DMS53 (cell line): ENCODE measurements around the gene DIS3L2.
"Not testable (repeated sequence)": the region's sequence is repeated elsewhere in the genome, so short reads cannot be mapped to it uniquely, and the experiment has no call there.

ENCODE experiments used
- DNase-seq: peaks from one replicate; lab custom pipeline; 2025; lab: John Stamatoyannopoulos, UW

DIS3L2 gene

GRCh38 chr2:231928901-231929725 lies 32.4 kb upstream of the DIS3L2 start:
- DNase-seq: no peak

- DNase-seq: peak; percentile 14
These were observed 31.4 kb upstream of the DIS3L2 start for GRCh38 chr2:231929961-231930592.

GRCh38 chr2:231930593-231931281 lies 30.8 kb upstream of the DIS3L2 start:
- DNase-seq: no peak

- no peak for DNase-seq
These were observed 30.0 kb upstream of the DIS3L2 start for GRCh38 chr2:231931481-231931915.

GRCh38 chr2:231932711-231932970 lies 28.9 kb upstream of the DIS3L2 start:
- no peak for DNase-seq

GRCh38 chr2:231932985-231933915 lies 28.3 kb upstream of the DIS3L2 start:
- no peak for DNase-seq

- no peak for DNase-seq
These were observed 27.6 kb upstream of the DIS3L2 start for GRCh38 chr2:231933916-231934401.

DNA sequence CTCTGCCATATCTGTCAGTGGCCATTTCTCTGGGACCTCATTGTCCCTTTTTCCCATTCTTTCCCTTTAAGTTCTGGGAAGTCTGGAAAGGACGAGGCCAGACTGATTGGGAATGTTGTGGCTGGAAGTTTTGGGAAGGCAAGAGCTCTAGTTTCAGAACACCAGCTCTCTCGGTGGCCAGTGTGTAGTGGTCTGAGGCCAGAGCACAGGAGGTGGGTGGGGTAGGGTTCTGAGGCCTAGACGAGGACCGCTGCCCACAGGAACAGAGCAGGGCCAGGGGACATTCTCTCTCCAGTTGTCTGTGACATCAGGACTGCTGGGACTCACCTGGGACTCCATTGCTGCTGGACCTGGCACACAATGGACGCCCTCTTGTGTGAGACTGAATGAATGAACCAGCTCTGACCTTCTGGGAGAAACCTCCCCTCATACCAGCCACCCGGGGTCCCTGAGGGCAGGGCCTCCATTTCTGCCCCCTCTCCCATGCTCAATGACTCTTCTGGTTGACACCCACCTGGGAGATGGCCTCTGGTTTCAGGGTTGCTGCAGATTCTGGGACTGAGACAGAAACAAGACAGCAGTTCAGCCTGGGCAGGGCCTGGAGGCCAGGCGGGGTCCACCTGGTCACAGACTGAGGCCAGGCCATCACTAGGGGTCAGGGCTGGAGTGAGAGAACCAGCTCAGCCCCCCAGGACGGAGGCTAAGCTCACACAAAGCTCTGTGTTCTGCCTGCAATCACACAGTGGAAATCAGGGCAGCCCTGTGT lies 26.9 kb upstream of the DIS3L2 start:
- no peak for DNase-seq

DNA sequence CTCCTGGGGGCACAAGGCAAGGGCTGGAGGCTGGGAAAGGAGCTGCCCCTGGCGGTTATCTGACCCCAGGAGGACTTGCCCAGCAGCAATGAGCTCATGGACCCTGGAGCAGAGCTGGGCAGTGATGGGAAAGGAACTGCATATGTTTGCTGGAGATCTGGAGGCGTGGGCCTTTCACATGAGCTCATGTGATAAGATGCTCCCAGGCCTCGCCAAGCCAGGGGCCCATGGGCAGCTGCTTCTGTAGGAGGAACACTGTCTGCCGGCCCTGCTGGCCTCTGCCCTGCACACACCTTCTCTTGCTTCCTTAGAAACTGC lies 26.3 kb upstream of the DIS3L2 start:
- no peak for DNase-seq

DNA sequence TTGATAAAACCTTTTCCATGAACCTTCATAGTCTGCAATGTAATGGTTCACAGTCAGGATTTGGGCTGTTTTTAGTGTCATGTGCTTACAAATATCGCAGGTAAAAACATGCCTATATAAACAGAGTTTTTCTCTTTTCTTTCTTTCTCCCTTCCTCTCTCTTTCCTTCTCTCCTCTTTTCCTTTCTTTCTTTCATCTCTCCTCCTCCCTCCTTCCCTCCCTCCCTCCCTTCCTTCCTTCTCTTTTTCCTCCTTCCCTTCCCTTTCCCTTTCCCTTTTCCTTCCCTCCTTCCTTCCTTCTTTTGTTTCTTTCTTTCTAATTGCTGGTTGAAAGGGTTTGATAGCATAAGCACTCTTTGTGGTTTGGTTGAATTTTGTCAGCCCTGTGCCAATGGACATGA lies 25.7 kb upstream of the DIS3L2 start:
- DNase-seq: no peak

- no peak for DNase-seq
These were observed 25.0 kb upstream of the DIS3L2 start for GRCh38 chr2:231936491-231936890.

GRCh38 chr2:231937057-231937456 lies 24.5 kb upstream of the DIS3L2 start:
- no peak for DNase-seq

DNA sequence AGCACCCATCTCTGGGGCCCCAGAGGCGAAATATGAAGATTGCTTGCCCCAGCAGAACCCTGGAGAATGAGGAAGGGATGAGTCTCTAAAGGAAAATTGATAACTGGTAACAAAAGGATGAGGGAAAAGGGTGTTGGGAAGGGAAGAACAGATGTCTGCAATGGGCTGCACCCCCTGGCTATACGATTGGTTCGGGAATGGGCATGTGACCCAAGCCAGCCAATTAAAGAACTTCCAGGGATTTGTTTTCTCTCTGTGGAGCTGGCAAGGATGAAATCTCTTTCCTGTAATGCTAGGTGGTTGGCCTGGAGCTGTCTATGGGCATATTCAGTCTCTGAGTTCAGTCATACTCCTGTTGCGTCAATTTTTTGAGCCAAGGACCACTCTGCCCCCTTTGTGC lies 22.5 kb upstream of the DIS3L2 start:
- DNase-seq: no peak

GRCh38 chr2:231940795-231941194 lies 20.7 kb upstream of the DIS3L2 start:
- DNase-seq: peak; percentile 42

- no peak for DNase-seq
These were observed 19.8 kb upstream of the DIS3L2 start for GRCh38 chr2:231941673-231942072.

DNA sequence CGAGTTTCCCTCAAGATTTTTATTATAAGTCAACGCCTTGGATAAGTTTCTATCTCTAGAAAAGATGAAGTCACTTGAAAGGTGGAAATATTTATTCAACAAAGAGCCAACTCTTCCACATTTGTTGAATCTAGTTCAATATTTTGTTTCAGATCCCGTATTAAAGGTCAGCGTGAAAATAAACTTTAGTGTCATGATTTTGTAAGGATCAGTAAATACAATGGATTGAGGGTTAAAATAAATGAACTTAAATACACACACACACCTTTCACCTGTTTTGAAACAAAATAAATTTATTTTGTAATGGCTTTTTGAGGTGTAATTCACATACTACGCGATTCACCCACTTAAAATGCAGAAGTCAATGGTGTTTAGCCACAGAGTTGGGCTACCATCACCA lies 19.3 kb upstream of the DIS3L2 start:
- DNase-seq: no peak

DNA sequence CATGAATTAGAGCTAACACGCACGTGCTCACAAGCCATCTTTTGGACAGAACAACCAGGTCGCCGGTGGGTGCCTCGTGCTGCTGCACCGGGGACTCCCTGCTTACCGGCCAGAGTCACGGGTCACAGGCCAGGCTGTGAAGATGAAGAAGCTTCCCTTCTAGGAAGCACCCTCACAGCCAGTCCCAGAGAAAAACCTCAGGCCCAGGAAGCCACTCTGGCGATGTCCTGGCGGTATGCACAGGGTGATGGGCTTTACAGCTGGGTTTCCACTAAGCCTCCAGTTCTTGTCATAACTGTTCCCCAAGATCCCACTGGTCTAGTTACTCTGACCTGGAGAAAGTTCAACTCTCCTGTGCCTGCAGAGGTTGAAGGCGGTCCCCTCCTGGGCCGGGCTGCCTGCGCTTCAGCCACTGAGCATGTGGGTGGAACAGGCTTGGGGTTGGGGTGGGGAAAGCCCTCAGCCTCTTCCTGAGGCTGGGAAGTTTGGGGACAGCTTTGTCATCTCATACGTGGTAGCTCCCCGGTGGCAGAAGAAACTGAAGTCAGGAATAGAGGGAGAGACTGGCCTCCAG lies 15.2 kb upstream of the DIS3L2 start:
- DNase-seq: no peak

GRCh38 chr2:231947112-231947511 lies 14.4 kb upstream of the DIS3L2 start:
- not testable (repeated sequence) for DNase-seq

DNA sequence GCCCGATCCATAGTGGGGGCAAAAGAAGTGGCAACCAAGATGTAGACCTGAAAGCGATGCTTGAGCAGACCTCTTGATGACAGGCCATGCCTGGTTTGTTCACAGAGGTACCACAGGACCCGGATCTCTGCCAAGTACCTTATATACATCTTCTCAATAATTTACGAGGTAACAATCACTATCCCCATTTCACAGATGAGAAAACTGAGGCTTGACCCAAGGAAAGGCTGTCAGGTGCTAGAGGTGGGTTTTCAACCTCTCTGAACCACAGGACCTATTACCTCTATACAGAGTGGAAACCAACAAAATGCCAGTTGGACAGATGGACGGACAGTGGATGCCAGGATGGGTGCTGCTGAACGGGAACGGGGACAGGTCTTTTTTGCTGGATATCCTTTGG lies 13.8 kb upstream of the DIS3L2 start:
- no peak for DNase-seq

GRCh38 chr2:231951452-231952035 lies 10.0 kb upstream of the DIS3L2 start:
- DNase-seq: no peak
